ENCODE data around the gene EPB41L4B.

DNA sequence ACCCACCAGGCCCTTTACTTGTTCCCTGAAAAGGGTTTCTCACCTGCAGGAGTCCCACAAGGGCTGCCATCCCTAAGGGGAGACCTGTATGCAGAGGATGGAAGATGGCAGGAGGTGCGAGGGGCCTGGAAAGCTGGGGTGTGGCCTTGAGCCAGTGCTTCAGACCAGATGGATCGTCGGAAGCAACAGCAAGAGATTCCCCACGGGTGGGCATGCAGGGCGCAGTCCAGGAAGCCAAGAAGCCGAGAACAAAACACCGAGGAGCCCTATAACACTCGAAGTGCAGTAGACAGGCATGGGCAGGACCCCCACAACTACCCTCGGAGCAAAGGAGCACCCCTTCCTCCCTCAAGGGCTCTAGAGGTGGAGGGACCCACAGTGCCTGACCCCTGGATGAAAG, 129.1 kb downstream of the EPB41L4B start:
- TF ChIP-seq, protein P1, sequence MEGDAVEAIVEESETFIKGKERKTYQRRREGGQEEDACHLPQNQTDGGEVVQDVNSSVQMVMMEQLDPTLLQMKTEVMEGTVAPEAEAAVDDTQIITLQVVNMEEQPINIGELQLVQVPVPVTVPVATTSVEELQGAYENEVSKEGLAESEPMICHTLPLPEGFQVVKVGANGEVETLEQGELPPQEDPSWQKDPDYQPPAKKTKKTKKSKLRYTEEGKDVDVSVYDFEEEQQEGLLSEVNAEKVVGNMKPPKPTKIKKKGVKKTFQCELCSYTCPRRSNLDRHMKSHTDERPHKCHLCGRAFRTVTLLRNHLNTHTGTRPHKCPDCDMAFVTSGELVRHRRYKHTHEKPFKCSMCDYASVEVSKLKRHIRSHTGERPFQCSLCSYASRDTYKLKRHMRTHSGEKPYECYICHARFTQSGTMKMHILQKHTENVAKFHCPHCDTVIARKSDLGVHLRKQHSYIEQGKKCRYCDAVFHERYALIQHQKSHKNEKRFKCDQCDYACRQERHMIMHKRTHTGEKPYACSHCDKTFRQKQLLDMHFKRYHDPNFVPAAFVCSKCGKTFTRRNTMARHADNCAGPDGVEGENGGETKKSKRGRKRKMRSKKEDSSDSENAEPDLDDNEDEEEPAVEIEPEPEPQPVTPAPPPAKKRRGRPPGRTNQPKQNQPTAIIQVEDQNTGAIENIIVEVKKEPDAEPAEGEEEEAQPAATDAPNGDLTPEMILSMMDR (IDR thresholded peaks at IDR 0.05): no peak
- TF ChIP-seq POLR2A (IDR thresholded peaks at IDR 0.05): no peak

All from thyroid gland (tissue), 4 donors.